Activated naive CD4-positive, alpha-beta T cell treated with anti-CD3 and anti-CD28 coated beads, Interleukin-2, amount 50 U/mL, for 24 hours (primary cell): ENCODE data around the gene RNF26.
A peak's percentile ranks its signal among the peaks of the same experiment; 100 is the strongest.

Source experiments
- H3K27ac Mint-ChIP-seq: one replicate; pipeline ENCODE4 v1.8.0; 2021; ENCODE audit warnings: mild to moderate bottlenecking, mixed read lengths
- H3K27me3 Mint-ChIP-seq: one replicate; pipeline ENCODE4 v1.8.0; 2021; ENCODE audit warnings: mixed read lengths
- H3K36me3 Mint-ChIP-seq: one replicate; pipeline ENCODE4 v1.8.0; 2021; ENCODE audit warnings: mixed read lengths
- H3K4me1 Mint-ChIP-seq: one replicate; pipeline ENCODE4 v1.8.0; 2021; ENCODE audit warnings: mixed read lengths
- H3K4me3 Mint-ChIP-seq: one replicate; pipeline ENCODE4 v1.8.0; 2021; ENCODE audit warnings: mild to moderate bottlenecking, mixed read lengths
- H3K9me3 Mint-ChIP-seq: one replicate; pipeline ENCODE4 v1.8.0; 2021; ENCODE audit warnings: mixed read lengths

Gene RNF26

DNA sequence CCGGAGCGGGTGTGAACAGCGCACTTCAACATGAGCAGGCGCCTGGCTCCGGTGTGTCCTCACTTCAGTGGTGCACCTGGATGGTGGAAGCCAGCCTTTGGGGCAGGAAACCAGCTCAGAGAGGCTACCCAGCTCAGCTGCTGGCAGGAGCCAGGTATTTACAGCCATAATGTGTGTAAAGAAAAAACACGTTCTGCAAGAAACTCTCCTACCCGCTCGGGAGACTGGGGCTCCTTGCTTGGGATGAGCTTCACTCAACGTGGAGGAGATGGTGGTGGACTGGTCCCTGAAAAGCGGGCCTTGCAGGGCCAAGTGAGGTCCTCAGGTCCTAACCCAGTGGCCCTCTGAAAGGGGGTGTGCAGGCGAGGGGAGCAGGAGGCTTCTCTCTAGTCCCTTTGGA lies 24.9 kb upstream of the RNF26 start:
- Mint-ChIP-seq H3K4me1 (peaks cover 31% of the 10 kb centered on the region), H3K27me3 (no peaks in the 10 kb centered on the region), H3K36me3 (peaks cover 6% of the 10 kb centered on the region), H3K27ac (no peak overlapping the region), H3K9me3 (no peaks in the 10 kb centered on the region), H3K4me3 (no peak overlapping the region)

DNA sequence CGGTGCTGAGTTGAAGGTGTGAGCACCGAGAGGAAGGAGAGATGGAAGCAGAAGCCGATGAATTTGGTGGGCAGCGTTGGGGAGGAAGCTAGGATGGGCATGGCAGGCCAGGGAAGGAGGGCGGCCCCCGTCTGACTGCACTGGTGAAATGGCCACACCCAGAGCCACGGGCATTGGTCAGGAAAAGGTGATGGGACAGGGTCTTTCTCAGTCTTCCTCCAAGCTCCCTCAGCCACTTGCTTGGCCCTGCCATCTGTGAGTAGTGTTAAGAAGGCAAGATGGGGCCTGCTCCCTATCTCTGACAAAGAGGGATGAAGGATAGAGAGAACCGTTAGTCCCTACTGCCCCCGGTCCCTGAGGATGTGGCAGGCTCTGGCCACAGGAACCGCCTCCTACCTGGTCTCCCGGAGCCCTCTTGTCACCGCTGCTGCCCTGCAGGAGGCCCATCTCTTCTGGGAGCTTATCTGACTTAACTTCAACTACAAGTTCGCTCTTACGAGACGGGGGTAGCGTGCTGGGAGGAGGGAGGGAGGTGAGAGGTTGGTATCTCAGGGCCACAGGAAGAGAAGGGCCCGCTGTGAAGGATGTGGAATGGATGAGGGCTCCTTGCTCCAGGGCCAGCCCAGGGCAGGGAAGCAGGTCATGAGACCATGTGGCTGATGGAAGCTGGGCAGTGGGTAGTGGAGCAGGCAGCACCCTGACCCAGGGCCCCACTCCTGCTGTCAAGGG lies 24.2 kb upstream of the RNF26 start:
- Mint-ChIP-seq H3K4me1 (peaks cover 29% of the 10 kb centered on the region), H3K27ac (no peak overlapping the region), H3K9me3 (no peaks in the 10 kb centered on the region)

GRCh38 chr11:119310682-119311052 lies 23.7 kb upstream of the RNF26 start:
- Mint-ChIP-seq H3K27me3 (no peaks in the 10 kb centered on the region), H3K36me3 (peaks cover 2% of the 10 kb centered on the region), H3K9me3 (no peaks in the 10 kb centered on the region), H3K4me3 (no peak overlapping the region), H3K27ac (peak overlapping the region; percentile 70), H3K4me1 (peaks cover 24% of the 10 kb centered on the region)

More for the DNA sequence above, 24.2 kb upstream of the RNF26 start:
- no peaks in the 10 kb centered on the region for H3K27me3 Mint-ChIP-seq
- H3K4me3 Mint-ChIP-seq: no peak overlapping the region
- peaks cover 5% of the 10 kb centered on the region for H3K36me3 Mint-ChIP-seq

- H3K4me1 Mint-ChIP-seq: peaks cover 6% of the 10 kb centered on the region
- H3K27me3 Mint-ChIP-seq: peaks cover 4% of the 10 kb centered on the region
- no peak overlapping the region for H3K27ac Mint-ChIP-seq
- no peaks in the 10 kb centered on the region for H3K9me3 Mint-ChIP-seq
- H3K36me3 Mint-ChIP-seq: no peaks in the 10 kb centered on the region
- H3K4me3 Mint-ChIP-seq: no peak overlapping the region
Measured at GRCh38 chr11:119314726-119315125, 19.6 kb upstream of the RNF26 start.

DNA sequence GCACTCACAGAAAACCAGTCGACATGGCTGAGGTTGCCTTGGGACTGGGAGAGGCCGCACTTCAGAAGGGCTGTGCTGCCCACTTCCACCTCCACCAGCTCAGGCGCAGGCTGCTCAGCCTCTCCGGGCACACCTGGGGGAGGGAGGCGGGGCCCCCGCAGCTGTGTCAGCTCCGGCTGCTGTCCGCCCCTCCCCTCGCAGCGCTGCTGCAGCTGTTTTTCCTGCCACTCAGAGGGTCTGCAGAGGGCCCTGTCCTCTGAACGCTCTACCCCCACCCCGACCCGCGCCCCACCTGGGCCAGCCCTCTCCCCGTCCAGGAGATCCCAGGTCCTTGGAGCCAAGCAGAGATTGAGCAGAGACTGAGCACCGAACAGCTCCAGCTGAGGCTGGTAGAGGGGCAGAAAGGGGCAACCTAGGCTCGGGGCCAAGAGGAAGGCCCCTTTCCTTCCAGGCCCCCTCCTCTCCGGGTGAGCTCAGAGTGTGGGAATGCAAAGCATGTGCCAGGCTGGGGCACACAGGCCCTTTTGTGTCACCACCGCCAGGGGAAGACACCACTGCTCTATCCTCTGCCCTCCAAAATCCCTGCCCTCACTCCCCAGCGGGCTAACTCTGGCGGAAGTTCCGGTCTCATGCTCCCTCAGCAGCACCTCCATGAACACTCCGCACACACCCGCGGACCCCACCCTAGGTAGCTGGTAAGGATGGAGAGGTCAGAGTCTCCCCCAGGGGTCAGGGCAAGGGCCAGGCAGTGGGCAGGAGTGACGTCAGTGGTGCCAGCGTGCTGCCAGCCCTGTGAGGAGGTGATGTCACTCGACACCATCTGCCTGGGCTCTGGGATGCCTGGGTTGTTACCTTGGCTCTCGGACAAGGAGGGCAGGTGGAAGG lies 19.0 kb upstream of the RNF26 start:
- Mint-ChIP-seq H3K36me3 (no peaks in the 10 kb centered on the region), H3K27me3 (peaks cover 5% of the 10 kb centered on the region), H3K27ac (no peak overlapping the region), H3K4me3 (peak overlapping the region; percentile 79), H3K4me1 (peaks cover 8% of the 10 kb centered on the region), H3K9me3 (no peaks in the 10 kb centered on the region)

DNA sequence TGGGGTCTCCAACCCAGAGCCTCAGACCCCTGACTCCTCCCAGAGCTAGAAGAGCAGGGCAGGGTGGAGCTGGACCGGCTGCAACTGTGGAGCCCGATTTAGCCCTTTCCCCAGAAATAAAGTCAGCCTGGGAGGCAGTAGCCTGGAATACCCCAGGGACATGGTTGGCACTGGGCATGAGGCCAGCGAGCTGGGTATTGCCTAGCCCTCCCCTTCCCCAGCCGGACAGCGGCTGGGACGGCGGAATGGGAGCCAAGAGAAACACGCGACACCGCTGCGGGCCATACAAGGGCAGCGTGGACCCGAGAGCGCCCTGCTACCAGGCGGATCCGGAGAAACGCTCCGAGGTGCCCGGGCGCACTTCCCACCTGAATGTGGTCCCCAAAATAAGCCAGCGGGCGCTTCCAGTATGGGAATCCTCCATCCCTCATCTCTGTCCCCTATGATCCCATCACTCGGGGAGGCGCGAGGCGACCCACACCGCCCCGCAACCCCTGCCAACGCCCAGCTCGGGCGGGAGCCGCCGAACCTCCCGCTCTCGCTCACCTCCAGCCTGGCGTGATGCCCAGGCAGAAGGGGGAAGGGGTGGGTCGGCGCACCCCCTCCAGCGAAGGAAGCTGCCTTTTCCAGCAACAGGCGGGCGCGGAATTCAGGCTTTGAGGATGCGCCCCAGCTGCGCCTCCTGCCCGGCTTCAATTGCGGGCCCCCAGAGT lies 18.2 kb upstream of the RNF26 start:
- H3K36me3 Mint-ChIP-seq: no peaks in the 10 kb centered on the region
- peaks cover 5% of the 10 kb centered on the region for H3K27me3 Mint-ChIP-seq
- peak overlapping the region; percentile 79 for H3K4me3 Mint-ChIP-seq
- peaks cover 8% of the 10 kb centered on the region for H3K4me1 Mint-ChIP-seq
- no peak overlapping the region for H3K27ac Mint-ChIP-seq
- no peaks in the 10 kb centered on the region for H3K9me3 Mint-ChIP-seq

DNA sequence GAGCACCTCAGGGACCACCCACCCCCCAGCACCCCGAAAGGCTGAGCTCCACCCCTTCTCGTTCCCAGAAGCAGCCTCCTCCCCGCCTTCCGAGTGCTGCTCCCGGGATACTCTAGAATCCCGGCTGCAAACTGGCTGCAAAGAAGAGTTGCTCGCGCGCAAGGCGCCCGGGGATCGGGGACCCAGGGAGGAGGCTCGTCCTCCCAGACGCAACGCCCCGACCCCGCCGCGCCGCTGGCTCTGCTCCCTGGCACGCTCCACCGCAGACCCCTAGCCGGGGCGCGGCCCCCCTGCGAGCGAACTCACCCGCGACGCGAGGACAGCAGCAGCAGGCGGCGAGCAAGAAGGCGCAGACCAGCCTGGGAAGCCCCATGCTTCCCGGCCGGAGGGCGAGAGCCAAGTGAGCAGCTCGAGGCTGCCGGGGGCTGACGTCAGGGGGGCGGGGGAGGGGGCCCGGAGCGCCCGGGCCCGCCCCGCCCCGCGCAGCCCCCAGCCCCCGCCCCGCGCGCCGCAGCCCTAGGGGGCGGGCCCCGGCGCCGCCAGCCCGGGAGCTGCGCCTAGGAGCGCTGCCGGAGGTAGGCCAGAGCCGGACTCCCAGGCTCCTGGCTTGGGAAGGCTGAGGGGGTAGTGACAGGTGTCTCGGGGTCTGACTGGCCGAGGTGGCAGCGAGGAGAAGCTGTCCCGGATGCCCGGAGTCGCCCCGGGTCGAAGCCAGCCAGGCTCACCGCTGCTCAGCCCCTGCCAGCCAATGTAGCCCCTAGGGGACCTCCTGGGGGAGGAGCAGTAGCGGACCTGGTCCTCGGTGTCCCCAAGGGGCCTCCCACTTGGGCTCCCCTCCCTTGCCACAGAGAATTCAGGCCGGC lies 17.4 kb upstream of the RNF26 start, which contains the start of gene MCAM:
TSS of gene MCAM (minus strand) at position 402 of the 863 bp plus-strand sequence. CDS start at position 373, 29 bp downstream.
- H3K27ac Mint-ChIP-seq: no peak within 1 kb of the TSS
- peaks cover 15% of the 10 kb centered on the region for H3K4me1 Mint-ChIP-seq
- H3K9me3 Mint-ChIP-seq: no peaks in the 10 kb centered on the region
- peaks cover 5% of the 10 kb centered on the region for H3K27me3 Mint-ChIP-seq
- H3K4me3 Mint-ChIP-seq: peak within 1 kb of the TSS; percentile 79
- H3K36me3 Mint-ChIP-seq: no peaks in the 10 kb centered on the region

DNA sequence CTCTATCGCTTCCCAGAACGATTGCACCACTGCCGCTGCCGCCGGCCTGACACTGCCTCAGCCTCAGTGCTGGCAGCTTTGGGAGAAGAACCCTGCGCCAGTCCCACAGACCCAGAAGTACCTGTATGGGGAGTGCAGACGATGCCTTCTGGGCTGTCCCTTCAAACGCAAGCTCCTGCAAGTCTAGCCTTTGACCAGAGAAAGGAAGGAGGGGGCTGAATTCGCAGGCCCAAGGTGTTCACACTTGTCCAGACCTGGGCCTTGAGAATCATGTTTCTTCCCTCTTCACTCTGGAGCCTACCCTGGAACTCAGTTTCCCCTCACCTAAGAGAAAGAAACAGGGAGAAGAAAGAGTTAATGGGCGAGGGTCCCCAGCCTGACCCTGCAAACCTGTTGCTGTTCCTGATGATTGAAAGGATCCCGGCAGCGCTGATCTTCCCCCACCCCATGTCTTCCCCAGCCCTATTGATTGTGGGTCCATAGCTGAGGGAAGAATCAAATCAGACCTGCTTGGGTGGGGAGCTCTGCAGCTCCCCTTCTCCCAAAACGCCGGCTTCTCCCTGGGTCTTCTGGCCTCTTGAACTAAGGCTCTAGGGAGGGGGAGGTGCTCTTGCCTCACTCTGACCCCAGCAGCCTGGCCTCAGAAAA lies 16.6 kb upstream of the RNF26 start:
- Mint-ChIP-seq H3K4me3 (peak overlapping the region; percentile 30), H3K27me3 (peaks cover 5% of the 10 kb centered on the region), H3K9me3 (no peaks in the 10 kb centered on the region), H3K4me1 (peaks cover 19% of the 10 kb centered on the region), H3K36me3 (no peaks in the 10 kb centered on the region), H3K27ac (no peak overlapping the region)

DNA sequence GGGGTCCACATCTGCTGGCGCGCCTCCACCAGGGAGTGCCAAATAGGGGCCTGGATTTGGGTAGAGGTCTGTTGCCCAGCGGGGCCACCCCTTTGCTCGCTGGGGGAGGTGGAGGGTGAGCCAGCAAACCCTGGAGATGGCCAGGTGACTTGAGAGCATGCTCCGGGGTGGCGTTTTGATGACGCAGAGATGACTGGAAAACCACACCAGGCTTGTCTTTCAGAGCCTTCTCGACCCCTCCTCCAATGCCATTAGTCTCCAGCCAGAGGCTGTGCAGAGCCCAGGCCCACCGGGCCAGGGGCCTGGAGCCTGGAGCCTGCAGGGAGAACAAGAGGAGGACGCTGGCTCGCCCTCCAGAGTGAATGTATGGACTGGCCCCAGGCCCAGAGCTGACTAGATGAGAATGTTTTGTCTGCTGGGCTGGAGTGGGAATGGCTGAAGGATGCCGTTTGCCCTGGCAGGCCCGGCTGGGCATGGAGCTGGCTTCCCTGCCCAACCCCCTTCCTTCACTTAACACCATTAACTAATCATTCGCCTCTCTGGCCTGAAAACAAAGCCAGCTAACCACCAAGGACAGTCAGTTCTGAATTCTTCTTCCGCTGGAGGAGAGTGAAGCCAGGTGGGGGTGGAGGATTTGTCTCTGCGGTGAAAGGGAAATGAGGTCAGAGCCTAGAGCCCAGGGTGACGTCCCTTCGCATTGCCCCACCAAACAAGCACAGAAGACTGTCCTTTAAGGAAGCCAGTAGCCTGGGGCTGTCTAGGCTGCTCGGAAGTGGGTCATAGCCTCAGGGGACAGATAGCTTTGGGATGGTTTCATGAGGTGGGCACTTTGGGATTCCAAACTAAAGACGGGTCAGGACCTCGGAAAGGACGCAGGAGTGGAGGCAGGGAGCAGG lies 15.8 kb upstream of the RNF26 start:
- Mint-ChIP-seq H3K9me3 (no peaks in the 10 kb centered on the region), H3K4me1 (peaks cover 20% of the 10 kb centered on the region), H3K27ac (no peak overlapping the region), H3K4me3 (peak overlapping the region; percentile 24), H3K36me3 (no peaks in the 10 kb centered on the region), H3K27me3 (peaks cover 5% of the 10 kb centered on the region)

DNA sequence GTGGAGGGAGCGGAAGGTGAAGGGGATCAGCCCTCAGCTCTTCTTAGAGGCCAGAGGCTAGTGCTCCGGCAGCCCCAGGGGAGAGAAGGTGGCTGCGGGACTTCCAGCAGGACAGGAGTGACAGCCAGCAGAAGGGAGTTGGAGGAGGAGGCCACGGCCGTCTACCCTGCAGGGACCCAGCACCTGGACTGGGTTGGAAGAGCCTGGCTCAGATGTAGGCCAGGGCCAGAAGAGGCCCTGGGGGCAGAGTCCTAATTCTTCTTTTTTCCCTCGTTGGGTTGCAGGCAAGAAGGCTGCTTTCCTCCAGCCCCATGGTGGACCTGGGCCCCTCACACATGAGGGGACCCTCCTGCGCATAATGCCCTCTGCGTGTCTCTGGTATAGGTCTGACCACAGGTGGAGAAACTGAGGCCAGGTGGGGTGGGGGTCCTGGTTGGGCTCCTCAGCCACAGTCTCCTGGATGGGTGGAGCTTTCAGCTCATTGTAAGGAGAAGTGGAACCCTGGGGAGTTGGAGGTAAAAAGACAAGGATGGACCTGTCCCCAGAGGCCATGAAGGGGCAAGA lies 15.1 kb upstream of the RNF26 start:
- H3K27ac Mint-ChIP-seq: peak overlapping the region; percentile 56
- H3K27me3 Mint-ChIP-seq: peaks cover 5% of the 10 kb centered on the region
- H3K4me3 Mint-ChIP-seq: no peak overlapping the region
- H3K36me3 Mint-ChIP-seq: no peaks in the 10 kb centered on the region
- H3K4me1 Mint-ChIP-seq: peaks cover 22% of the 10 kb centered on the region
- H3K9me3 Mint-ChIP-seq: no peaks in the 10 kb centered on the region

DNA sequence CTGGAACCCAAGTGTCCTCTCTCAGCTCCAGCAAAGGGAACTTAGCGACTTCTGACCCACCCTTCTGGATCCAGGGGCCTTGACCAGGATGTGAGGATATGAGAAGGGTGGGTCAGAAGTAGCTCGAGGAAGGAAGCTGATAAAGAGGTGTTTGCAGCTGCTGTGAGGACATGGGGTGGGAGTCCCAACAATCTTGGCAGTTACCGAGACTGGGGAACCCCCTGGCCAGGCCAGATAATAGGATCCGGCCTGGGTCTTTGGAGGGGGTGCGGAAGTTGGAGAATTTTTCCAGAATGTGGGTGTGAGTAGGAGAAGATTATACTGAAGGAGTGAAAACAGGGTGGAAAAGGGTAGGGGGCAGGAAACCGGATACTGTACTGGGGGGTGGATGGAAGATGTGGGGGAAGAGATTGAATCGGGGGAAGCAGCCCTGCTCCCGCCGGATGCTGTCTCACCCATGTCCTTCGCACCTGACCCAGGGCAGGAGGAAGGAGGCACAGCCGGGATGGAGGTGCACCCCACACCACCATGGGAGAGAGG lies 14.6 kb upstream of the RNF26 start:
- Mint-ChIP-seq H3K4me3 (peak overlapping the region; percentile 79), H3K9me3 (no peaks in the 10 kb centered on the region), H3K27ac (peak overlapping the region; percentile 77), H3K4me1 (peaks cover 21% of the 10 kb centered on the region), H3K36me3 (no peaks in the 10 kb centered on the region), H3K27me3 (peaks cover 5% of the 10 kb centered on the region)

DNA sequence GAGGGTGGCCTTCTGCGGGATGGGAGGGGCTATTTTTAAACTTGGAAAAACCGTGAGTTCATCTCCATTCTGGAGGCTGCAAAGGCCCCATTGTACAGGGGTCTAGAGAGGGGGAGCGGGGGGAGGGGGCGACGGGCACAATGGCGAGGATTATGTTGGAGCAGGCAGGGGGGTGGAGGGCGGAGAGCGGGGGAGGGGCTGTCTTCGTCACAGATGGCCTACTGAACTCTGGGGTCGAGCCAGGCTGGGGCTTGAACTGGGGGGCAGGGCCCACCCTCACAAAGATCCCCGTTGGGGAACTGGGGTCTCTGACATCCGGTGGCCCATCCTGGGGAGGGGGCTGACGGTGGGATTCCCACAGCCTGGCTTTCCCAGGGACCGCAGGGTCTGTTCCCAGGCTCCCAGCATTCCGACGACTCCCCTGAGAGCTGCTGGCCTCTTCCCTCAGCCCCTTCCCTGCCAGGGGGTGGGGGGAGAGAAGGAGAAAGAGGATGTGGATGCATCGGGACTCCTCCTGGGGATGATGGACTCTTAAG lies 14.0 kb upstream of the RNF26 start:
- H3K27me3 Mint-ChIP-seq: peaks cover 5% of the 10 kb centered on the region
- peak overlapping the region; percentile 79 for H3K4me3 Mint-ChIP-seq
- no peak overlapping the region for H3K27ac Mint-ChIP-seq
- H3K36me3 Mint-ChIP-seq: no peaks in the 10 kb centered on the region
- peaks cover 18% of the 10 kb centered on the region for H3K4me1 Mint-ChIP-seq
- no peaks in the 10 kb centered on the region for H3K9me3 Mint-ChIP-seq
